Kidney (tissue), 14 donors: ENCODE results near the gene CA6. TPM values are rescaled to one million over a fixed set of nuclear protein-coding genes. Genes with fewer than 3 reads are reported as not detected.
"Not testable (repeated sequence)": the region's sequence is repeated elsewhere in the genome, so short reads cannot be mapped to it uniquely, and the experiment has no call there.

Source experiments
- DNase-seq, 5 donors: peaks; one replicate each; pipeline ENCODE4 v3.0.0-alpha.2; 2013 to 2020
- FAIRE-seq: peaks from 2 replicates; lab custom pipeline; 2012; peaks lifted over from hg19 to GRCh38; lab: Jason Lieb, UNC
- H3K27ac ChIP-seq, 2 donors: one replicate each; pipeline ENCODE4 v1.7.0; 2013; ENCODE audit warnings: low read depth in 2 of 2, low read length in 2 of 2, inconsistent platforms in 1 of 2
- H3K27me3 ChIP-seq: one replicate; pipeline ENCODE4 v1.7.1; 2013; ENCODE audit warnings: low read length, inconsistent platforms; ENCODE audit not compliant: control insufficient read depth, insufficient read depth
- H3K36me3 ChIP-seq, 3 donors: one replicate each; pipeline versions ENCODE4 v1.7.0 to v1.7.1; 2013; ENCODE audit warnings: low read length in 3 of 3, control low read depth in 1 of 3, inconsistent platforms in 1 of 3; ENCODE audit not compliant: insufficient read depth in 3 of 3, control insufficient read depth in 2 of 3
- H3K4me1 ChIP-seq, 3 donors: one replicate each; pipeline versions ENCODE4 v1.7.0 to v1.7.1; 2013; ENCODE audit warnings: low read length in 3 of 3, inconsistent platforms in 1 of 3, low read depth in 1 of 3; ENCODE audit not compliant: control insufficient read depth in 2 of 3, insufficient read depth in 2 of 3
- H3K4me3 ChIP-seq, 3 donors: one replicate each; pipeline versions ENCODE4 v1.7.0 to v1.8.1; 2013; ENCODE audit warnings: low read length in 3 of 3, control low read depth in 1 of 3, inconsistent platforms in 1 of 3
- H3K9ac ChIP-seq, 3 donors: one replicate each; pipeline versions ENCODE4 v1.7.0 to v1.7.1; 2013; ENCODE audit warnings: low read length in 3 of 3, control low read depth in 1 of 3, inconsistent platforms in 1 of 3
- H3K9me3 ChIP-seq, 3 donors: one replicate each; pipeline versions ENCODE4 v1.7.0 to v1.7.1; 2013; ENCODE audit warnings: low read length in 3 of 3, control low read depth in 1 of 3, inconsistent platforms in 1 of 3; ENCODE audit not compliant: control insufficient read depth in 2 of 3, insufficient read depth in 1 of 3
- CTCF ChIP-seq: IDR thresholded peaks from 3 replicates; pipeline ENCODE4 v1.5.1; 2012; ENCODE audit warnings: mild to moderate bottlenecking, moderate library complexity, borderline replicate concordance; ENCODE audit not compliant: insufficient read depth; ENCODE audit errors: extremely low read depth
- intact Hi-C: fragments of 100-400 bp; cut with DNase I; formaldehyde crosslinking; loops from one replicate; pipeline ENCODE4 v1.11.1; 2022
- polyA plus RNA-seq: library from polyadenylated mRNA; stranded (reverse); fragments of 350-450 nt; fragmentation: Illumina TruSeq; extraction: RNeasy Lipid Tissue Mini Kit (QIAGEN cat#74804); gene quantifications from one replicate; pipeline ENCODE4 v1.2.3, GENCODE V29; 2014; ENCODE audit warnings: low read depth, low replicate concordance; ENCODE audit not compliant: insufficient read depth
- total RNA-seq: library from RNA; stranded (reverse); fragmentation: NEBNext Ultra II Directional; extraction: Animal tissue kit (Norgen Biotek cat#: 25700); gene quantifications from one replicate; pipeline ENCODE4 v1.2.1, GENCODE V29; 2021
- donor health status: control.
- donor health status: control.
- donor health status: control.
- donor health status: control.
- donor health status: control.
- donor health status: DM: yes; HTN: yes; CAD: no.
- donor health status: Normal renal cell carcinoma (clear cell type).

CA6 gene
- total and polyA plus RNA-seq, 2 donors from 2014 or later = not detected

DNA sequence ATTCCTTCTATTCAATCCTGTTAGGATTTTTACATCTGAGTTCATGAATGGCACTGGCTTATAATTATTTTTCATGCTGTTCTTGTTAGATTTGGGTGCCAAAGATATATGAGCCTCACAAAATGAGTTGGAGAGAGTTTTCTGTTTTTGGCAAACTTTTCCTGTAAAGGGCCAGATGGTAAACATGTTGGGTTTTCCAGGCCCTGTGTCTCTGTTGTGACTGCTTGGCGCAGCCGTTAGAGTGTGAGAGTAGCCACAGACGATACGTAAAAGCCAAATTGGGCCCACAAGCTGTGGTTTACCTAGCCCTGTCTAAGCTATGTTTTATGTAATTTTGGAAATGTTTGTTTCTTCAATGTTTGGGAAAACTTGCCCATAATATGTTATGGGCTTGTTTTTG is 15.6 kb upstream of the CA6 start:
- intact Hi-C loops = no loop called here
- no peak overlapping the region for H3K4me3 ChIP-seq
- no peaks in the 10 kb centered on the region for H3K9me3 ChIP-seq
- H3K4me1 ChIP-seq = no peaks in the 10 kb centered on the region
- no peak for FAIRE-seq
- H3K36me3 ChIP-seq = no peaks in the 10 kb centered on the region
- no peaks in the 10 kb centered on the region for H3K27me3 ChIP-seq
- no peak for TF ChIP-seq CTCF
- no peak overlapping the region for H3K9ac ChIP-seq
- no peak for DNase-seq
- H3K27ac ChIP-seq = no peak overlapping the region

DNA sequence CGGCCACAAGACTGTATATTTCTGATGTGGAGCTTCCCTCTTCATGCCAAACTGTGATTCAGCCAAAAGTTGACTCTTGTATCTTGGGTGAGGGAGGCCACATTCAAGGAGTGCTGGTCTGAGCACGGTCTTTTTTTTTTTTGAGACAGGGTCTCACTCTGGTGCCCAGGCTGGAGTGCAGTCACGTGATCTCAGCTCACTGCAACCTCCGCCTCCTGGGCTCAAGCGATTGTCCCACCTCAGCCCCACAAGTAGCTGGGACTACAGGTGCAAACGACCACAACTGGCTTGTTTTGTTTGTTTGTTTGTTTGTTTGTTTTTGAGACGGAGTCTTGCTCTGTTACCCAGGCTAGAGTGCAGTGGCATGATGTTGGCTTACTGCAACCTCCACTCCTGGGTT is 8.6 kb upstream of the CA6 start:
- H3K36me3 ChIP-seq, H3K27ac ChIP-seq, H3K9ac ChIP-seq, FAIRE-seq, H3K4me3 ChIP-seq, H3K27me3 ChIP-seq, H3K4me1 ChIP-seq, intact Hi-C loops, H3K9me3 ChIP-seq, DNase-seq: not testable (repeated sequence)

DNA sequence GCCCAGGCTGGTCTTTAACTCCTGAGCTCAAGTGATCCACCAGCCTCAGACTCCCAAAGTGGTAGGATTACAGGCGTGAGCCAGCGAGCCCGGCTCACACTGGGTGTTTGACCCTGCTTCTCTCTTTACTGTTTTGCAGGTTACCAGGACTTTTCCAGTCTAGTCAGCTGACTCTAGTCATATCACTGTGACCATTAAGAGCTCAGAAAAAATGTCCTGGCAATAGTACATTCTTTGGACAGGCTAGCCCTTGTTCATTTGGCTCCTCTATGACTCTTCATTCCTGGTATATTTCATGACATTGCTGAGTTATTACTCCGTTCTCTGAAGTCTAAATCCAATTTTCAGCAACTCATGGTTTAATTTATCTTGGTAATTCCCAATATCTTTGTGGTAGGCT is 8.0 kb upstream of the CA6 start:
- H3K9ac ChIP-seq = no peak overlapping the region
- no peaks in the 10 kb centered on the region for H3K27me3 ChIP-seq
- intact Hi-C loops = no loop called here
- TF ChIP-seq CTCF = no peak
- no peaks in the 10 kb centered on the region for H3K9me3 ChIP-seq
- H3K27ac ChIP-seq = no peak overlapping the region
- DNase-seq = no peak
- H3K36me3 ChIP-seq = no peaks in the 10 kb centered on the region
- FAIRE-seq = no peak
- H3K4me1 ChIP-seq = no peaks in the 10 kb centered on the region
- H3K4me3 ChIP-seq = no peak overlapping the region

- no peaks in the 10 kb centered on the region for H3K27me3 ChIP-seq
- no peaks in the 10 kb centered on the region for H3K9me3 ChIP-seq
- no peak overlapping the region for H3K9ac ChIP-seq
- FAIRE-seq (no peak), DNase-seq (peak in 2 of 5 donors; percentile 30 to 42)
- no peak overlapping the region for H3K4me3 ChIP-seq
- H3K4me1 ChIP-seq = no peaks in the 10 kb centered on the region
- no peak for TF ChIP-seq CTCF
- no peaks in the 10 kb centered on the region for H3K36me3 ChIP-seq
- H3K27ac ChIP-seq = no peak overlapping the region
- intact Hi-C loops = no loop called here
Measured at GRCh38 chr1:8938232-8938999, 7.3 kb upstream of the CA6 start.
